ENCODE data around the gene MBNL1.
A peak's percentile ranks its signal among the peaks of the same experiment; 100 is the strongest.

The MBNL1 gene

GRCh38 chr3:152268555-152269055 is at the start of gene MBNL1:
TSS of gene MBNL1 (plus strand) at chr3:152268929. CDS start at chr3:152300194, 31,265 bp downstream.
- peak; percentile 59 for DNase-seq (ENCODE audit: low read depth)

DNA sequence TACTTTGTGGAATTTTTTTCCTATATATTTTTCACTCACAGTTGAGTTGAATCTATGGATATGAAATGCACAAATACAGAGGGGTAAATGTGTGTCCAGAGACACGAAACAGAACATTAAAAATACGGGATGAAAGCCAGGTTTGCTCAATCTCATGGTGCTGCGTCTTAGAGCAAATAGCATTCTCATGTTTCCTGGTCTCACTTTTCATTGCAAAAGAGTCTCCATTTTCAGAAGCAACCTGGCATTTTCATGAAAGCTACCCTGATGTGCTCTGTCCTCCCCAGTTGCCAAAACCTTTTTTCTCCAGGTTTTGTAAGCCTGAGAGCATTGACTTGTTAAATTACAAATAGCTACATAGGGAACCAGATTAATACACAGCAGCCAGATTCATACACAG is 49.5 kb upstream of the MBNL1 start:
- no peak for DNase-seq (ENCODE audit: low read depth)

DNA sequence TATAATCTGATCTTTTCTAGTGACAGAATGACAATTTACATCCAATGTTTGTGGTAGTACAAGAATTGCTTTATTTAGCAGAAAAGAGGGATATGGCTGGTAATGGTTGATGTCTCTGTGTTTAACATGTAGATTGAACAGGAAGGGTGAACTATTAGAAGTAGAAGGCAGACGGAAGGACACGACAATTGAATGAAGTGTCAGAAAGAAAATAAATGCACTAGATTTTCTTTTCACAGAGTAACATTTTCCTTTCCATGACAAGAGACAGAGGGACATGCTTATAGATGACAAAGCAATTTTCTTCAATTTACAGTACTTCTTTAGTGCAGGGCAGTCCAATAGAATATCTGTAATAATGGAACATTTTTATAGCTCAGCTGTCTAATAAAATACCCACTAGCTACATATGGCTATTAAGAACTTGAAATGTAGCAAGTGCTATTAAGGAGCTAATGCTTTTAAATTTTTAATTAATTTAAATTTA is 48.9 kb upstream of the MBNL1 start:
- DNase-seq (ENCODE audit: low read depth): no peak

GRCh38 chr3:152222327-152222726 is 46.4 kb upstream of the MBNL1 start:
- DNase-seq (ENCODE audit: low read depth): no peak

DNA sequence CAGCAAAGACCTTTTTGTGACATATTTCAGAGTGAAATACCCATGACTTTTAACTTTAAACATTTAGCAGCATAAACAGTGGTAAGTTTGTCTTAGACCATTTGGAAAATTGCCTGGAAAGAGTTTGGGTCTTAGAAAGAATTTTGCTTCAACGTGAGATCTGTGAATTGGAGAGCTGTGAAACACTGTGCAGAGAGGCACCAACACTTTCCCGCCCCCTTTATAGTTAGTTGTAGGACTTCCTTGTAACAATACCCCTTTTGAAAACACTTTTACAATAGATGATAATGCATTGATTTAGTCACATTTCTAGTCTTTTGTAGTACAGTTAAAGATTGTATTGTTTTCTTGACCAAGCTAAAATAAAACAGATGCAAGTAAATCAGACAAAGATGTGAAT is 43.5 kb upstream of the MBNL1 start:
- no peak for DNase-seq (ENCODE audit: low read depth)

- no peak for DNase-seq (ENCODE audit: low read depth)
Observed at GRCh38 chr3:152226176-152226575, 42.6 kb upstream of the MBNL1 start.

DNA sequence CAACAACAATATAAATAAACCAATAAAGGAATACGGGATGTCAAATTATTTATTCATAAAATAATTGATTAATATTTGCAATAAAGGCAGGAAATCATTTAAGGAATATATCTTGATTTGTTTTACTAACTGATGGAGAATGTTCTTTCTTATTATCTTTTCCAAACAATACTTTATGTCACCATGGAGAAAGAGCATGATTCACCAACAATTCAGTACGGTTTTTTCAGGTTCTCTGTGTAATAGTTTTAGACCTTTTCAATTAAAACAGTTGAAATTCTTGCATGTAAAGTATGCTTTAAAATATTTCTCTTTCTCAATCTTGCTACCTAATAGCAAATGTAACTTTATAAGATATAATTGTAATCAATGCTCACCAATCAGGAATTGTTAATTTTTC is 41.7 kb upstream of the MBNL1 start:
- DNase-seq (ENCODE audit: low read depth): no peak

DNA sequence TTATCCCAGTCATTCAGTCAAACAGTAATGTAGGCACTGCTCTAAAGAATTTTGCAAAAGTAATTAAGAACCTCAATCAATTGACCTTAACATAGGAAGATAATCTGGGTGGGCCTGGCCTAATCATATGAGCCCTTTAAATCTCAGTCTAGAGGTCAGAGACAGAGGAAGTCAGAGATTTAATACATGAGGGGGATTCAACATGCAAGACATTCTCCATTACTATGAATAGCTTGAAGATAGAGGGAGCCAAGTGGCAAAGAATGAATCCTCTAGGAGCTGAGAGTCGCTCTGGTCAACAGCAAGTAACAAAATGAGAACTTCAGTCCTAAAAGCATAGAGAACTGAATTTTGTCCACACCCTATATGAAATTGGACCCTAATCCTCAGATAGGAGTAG is 39.0 kb upstream of the MBNL1 start:
- DNase-seq (ENCODE audit: low read depth): no peak

DNA sequence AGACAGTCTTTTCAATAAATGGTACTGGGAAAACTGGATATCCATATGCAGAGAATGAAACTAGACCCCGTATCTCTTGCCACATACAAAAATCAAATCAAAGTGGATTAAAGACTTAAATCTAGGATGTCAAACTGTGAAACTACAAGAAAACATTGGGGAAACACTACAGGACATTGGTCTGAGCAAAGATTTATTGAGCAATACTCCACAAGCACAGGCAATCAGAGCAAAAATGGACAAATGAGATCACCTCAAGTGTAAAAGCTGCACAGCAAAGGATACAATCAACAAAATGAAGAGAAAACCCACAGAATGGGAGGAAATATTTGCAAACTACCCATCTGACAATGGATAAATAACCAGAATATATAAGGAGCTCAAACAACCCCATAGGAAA is 38.4 kb upstream of the MBNL1 start:
- DNase-seq (ENCODE audit: low read depth): no peak

DNA sequence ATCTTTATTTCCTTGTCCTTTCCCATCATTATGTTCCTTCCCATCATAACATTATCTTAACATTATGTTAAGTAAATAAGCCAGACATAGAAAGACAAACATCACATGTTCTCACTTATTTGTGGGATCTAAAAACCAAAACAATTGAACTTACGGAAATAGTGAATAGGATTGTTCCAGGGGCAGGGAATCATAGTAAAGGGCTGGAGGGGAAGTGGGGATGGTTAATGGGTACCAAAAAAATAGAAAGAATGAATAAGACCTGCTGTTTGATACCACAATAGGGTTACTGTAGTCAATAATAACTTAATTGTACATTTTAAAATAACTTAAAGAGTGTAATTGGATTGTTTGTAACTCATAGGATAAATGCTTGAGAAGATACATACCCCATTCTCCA is 36.7 kb upstream of the MBNL1 start:
- no peak for DNase-seq (ENCODE audit: low read depth)

DNA sequence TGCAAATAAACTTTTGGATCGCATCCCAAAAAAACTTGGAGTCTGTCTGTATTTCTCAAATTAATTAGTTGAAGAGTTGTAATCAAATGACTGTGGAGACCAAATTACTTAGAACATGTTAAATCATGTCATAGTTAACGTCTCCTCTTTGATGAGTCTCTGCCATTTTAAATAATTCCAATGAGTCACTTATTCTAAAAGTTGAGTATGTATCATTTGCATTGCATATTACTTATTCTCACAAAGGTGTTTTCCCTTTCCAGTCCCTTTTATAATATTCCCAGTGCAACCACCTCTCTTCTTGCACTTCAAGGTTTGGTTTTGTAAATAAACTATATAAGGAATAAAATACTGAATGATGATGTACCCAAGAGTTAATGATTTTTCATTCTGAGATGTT is 36.0 kb upstream of the MBNL1 start:
- DNase-seq (ENCODE audit: low read depth): no peak

- no peak for DNase-seq (ENCODE audit: low read depth)
Observed at GRCh38 chr3:152234657-152235375, 33.9 kb upstream of the MBNL1 start.

DNA sequence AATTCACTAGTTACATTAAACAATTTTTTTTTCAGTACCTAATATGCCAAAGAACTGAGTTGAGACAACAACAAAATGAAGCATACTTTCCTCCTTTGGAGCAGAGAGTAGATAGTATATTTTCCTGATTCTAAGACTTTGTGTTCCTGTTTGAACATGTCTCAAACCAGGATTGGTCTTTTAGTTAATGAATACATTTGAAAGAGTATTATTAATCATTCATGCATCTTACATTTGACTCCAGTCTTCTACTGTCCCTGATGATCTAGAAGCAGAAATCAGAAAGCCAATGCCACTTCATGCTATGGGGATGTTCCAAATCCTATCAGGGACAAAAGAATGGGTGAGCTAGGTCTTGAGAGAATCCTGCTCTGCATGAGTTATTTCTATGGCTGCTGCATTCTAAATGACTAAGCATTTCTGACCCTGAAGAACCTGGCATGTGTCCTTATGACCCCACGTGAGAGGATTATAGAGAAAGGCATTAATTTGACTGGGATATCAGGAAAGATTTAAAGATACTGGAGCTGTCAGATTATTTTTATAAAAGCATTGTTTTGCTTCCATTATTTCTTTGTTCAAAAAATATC is 32.9 kb upstream of the MBNL1 start:
- no peak for DNase-seq (ENCODE audit: low read depth)

DNA sequence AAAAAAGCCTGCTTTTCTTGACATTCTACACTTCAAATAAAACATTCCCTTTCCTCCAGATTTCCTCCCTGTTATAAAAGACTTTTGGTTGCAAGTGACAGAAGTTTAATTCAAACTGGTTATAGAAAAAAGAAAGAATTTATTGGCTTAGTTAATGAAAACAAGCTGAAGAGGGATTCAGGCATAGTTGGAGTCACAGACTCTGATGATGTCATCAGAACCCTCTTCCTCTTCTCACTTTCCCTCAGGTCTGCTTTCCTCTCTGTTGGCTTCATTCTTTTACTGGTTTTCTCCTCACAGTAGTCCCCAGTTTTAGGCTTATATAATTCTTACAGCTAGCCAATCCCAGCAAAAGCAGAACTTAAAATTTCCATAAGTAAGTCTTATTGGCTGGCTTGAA is 32.0 kb upstream of the MBNL1 start:
- DNase-seq (ENCODE audit: low read depth): no peak

DNA sequence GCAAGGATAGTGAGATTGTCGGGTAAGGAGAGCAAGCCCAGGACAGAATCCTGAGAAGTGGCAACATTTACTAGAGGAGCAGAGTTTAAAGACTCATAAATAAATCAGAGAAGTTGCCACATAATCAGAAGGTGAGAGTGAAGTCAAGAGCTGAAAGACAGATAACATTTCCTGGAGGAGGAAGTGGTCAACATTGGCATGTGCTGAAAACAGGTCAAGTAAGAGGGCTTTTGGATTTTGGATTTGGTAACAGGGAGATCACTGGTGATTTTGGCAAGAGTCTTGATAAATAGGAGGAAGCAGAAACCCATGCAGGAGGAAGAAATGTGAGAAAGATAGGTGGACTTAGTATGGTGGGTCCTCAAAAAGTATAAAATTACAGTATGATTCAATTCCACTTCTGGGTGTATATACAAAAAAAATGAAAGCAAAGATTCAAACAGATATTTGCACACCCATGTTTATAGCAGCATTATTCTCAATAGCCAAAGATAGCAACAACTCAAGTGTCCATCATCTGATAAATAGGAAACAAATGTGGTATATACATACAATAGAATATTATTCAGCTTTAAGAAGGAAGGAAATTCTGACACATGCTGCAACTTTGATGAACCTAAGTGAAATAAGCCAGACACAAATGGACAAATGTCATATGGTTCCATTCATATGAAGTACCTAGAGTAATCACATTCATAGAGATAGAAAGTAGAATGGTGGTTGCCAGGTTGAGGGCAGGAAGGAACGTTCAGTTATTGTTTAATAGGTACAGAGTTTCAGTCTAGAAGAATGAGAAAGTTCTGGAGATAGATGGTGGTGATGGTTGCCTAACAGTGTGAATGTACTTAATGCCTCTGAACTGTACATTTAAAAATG is 27.3 kb upstream of the MBNL1 start:
- no peak for DNase-seq (ENCODE audit: low read depth)

- no peak for DNase-seq (ENCODE audit: low read depth)
Observed at GRCh38 chr3:152243301-152243711, 25.4 kb upstream of the MBNL1 start.

DNA sequence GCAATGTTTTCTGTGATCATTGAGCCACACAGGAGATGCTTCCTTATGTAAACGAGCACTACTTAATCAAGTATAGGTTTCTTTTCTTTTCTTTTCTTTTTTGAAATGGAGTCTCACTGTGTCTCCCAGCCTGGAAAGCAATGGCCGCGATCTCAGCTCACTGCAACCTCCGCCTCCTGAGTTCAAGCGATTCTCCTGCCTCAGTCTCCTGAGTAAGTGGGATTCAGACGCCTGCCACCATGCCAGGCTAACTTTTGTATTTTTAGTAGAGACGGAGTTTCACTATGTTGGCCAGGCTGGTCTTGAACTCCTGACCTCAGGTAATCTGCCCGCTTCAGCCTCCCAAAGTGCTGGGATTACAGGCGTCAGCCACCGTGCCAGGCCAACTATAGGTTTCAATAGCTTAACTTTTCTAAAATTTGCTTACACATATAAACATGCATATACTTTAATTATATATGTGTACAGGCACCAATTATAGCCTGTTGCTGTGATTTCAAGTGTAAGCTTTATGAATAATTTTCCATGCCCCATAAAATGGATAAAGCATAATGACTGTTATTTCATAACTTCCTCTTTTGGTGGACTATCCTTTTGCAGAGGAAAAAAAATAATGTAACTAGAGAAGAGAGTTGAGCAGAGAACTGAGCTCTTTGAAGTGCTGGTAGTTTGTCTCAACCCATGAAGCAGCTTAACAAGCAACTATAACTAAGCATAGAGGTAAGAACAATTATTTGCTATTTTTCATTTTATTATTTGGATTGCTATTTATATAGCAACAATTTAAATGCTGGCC is 24.8 kb upstream of the MBNL1 start:
- no peak for DNase-seq (ENCODE audit: low read depth)

DNA sequence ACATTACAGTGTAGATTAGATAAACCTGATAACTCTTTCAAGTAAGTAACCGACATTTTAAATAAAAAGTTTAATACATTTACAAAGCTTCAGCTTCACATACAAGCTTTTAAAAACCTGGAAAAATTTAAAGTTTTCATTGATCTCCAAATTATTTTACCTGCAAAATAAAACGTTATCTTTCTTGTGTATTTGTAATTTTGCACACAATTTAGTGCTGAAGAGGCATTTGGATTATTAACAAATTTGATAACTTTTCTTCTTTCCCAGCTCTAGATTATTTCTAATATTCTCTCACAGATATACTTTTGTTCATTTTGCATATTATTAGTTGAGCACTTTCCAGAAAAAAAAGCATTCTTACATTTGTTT is 24.2 kb upstream of the MBNL1 start:
- DNase-seq (ENCODE audit: low read depth): no peak

DNA sequence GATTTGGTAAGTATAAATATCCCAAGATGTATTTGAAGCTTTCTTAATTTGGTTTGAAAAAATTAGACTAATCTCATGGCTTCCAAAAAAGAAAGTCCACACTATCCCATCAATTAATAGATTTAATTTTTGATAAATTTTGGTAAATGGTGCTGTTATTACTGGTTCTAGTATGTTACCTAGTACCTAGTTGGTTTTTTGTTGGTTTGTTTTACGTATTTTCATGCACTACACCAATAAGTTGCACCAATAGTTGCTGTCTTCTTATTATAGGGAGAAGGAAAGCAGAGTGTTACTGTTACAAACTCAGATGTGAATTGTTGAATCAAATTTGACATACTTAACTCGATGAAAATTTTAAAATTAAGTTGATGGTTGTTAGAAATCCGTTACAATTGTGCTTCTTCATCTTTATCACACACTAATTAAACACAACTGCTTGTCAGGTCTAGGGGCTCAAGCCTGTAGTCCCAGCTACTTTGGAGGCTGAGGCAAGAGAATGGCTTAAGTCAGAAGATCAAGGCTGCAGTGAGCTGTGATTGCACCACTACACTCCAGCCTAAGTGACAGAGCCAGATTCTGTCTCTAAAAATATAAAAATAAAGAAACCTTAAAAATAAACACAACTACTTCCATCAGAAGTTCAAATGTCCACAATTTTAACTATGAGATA is 23.1 kb upstream of the MBNL1 start:
- no peak for DNase-seq (ENCODE audit: low read depth)

DNA sequence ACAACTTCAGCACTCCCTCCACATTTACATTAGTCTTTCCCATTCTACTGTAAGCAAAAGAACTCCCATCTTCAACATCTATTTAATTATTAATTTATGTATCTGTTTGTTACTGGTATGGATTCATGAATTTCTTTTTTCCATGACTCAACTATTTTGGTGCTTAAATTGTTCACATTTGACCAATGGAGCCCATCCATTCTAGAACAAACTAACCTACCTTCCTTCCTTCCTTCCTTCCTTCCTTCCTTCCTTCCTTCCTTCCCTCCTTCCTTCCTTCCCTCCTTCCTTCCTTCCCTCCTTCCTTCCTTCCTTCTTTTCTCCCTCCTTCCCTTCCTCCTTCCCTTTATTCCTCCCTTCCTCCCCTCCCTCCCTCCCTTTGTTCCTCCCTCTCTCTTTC is 16.8 kb upstream of the MBNL1 start:
- no peak for DNase-seq (ENCODE audit: low read depth)

DNA sequence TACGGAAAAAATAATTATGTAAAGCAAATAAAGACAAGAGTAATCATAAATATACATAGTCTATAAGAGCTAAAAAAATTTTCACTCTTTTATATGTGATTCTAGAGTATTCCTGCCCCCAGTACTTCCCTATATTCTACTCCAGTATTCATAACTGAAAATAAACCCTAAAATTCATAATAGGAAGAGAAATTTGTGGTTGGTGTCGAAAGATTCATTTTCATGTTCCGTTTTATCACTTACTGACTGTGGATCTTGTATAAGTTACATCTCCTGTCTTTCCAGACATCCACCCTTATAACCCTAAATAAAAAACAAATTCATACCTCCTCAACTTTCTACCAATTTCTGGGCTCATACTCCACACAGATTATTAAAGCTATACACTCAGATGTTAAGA is 16.0 kb upstream of the MBNL1 start:
- no peak for DNase-seq (ENCODE audit: low read depth)
